Neural progenitor cell (in vitro differentiated cells): ENCODE measurements around the gene TCF15.

Experiments used
- CTCF ChIP-seq: fragments of 200-600 bp; sonication (generic); IDR thresholded peaks from 2 replicates; pipeline ENCODE4 v1.5.1; 2017; ENCODE audit warnings: antibody characterized with exemption, mild to moderate bottlenecking
- EZH2 ChIP-seq: fragments of 200-600 bp; sonication (generic); IDR thresholded peaks from 2 replicates; pipeline ENCODE4 v1.6.1; 2017; ENCODE audit warnings: antibody characterized with exemption, mild to moderate bottlenecking, moderate library complexity

DNA sequence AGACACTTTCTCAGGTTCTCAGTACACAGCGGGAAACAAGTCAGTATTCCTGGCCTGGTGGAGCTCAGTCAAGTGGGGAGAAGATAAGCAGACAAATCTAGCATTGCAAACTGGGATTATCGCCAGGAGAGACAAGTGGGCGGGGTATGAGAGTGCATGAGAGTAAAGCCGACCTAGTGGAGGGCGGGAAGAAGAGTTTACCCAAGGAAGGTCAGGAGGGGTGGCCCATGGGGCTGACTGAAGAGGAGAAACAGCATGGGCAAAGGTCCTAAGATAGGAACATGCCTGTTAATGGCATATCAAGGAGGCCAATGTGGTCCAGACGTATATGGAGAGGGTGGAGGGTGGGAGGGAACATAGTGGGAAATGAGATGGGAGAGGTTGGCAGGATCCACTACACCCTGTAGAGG lies 54.1 kb downstream of the TCF15 start:
- no peak for TF ChIP-seq CTCF
- no peak for TF ChIP-seq EZH2
